ENCODE results near the gene P2RY14. TPM values are rescaled to one million over a fixed set of nuclear protein-coding genes. Genes with fewer than 3 reads are reported as not detected.

The P2RY14 gene
- total RNA-seq, 1 experiment from 2014 or later, result not detected

DNA sequence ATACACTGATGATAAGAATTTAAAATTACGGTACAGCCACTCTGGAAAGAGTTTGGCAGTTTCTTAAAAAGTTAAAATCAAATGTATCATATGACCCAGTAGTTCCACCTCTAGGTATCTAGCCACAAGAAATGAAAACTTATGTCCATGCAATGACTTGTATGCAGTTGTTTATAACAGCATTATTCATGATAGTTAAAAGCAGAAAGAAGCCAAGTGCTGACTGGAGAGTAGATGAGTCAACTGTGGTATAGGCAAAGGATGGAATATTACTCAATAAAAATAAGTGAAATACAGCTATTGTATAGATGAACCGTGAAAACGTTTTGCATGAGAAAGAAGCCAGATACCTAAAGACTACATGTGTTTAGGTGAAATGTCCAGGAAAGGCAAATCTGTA is 23.4 kb upstream of the P2RY14 start:
- peak; percentile 75 for DNase-seq (ENCODE audit: low read depth)

DNA sequence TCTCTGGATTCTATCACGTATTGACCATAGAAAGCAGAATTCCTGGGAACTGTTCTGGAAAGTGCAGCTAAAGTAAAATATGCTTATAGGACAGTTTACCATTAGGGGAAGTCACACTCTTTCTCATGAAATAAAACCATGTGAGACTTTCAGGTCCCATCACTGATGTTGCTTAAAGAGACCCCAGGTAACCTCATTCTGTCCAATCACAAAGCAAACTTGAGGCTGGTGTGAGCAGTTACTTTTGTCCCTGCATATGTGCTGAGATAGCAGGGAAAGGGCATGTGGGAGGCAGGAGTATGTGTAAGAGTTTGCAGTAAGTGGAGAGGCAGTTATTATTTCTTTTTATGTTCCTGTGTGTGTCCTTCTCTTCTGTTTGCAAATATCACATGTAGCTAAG is 22.2 kb upstream of the P2RY14 start:
- DNase-seq (ENCODE audit: low read depth), result no peak

DNA sequence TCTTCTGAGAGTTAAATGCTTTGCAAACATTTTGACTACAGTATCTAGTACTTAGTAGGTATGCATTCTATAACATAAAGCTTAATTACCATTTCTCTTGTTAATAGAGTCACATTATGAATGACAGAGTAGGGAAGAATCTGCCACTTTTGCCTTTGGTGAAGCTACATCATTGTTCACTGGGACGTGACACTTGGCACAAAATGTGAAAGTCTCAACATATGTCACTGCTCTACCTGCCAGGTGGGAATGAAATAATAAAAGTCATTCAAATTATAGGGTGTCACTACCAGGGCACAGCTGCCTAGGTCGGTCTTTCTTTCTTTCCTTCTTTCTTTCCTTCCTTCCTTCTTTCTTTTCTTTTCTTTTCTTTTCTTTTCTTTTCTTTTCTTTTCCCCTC is 20.7 kb upstream of the P2RY14 start:
- no peak for DNase-seq (ENCODE audit: low read depth)

DNA sequence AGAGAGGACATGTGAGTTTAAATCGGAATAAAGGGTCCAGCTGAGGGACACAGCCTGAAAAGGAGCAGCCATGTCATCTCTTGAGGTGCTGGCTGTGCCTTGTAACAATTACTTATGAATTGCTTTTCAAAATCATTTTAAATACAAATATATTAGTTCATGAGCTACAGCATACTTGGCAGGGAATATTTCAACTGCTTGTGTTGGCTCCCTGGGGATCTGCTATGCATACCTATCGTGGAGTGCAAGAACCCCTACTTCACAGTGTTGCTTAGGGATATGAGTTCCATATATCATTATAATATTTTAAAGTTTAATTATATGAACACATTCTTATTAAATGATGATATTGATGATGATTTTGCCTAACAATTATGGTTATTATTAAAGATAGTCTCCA is 19.1 kb upstream of the P2RY14 start:
- no peak for DNase-seq (ENCODE audit: low read depth)

DNA sequence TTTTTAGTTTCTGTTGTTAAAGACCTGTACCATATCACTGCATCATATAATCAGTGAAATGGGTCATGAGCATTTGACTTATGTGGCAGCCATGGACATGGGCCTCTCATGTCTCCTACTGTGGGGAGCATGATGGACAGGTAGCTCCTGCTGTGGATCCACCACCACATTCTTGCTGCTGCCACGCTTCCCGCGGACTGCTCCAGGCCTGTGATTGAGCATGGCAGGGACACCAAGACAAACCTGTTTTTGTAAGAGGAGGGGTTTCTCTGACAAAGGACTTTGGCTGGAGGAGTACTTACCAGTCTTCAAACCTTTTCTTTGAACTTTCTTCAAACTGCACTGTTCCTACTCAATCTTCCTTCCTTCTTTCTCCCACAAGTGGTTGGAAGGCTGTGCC is 17.9 kb upstream of the P2RY14 start:
- no peak for DNase-seq (ENCODE audit: low read depth)

DNA sequence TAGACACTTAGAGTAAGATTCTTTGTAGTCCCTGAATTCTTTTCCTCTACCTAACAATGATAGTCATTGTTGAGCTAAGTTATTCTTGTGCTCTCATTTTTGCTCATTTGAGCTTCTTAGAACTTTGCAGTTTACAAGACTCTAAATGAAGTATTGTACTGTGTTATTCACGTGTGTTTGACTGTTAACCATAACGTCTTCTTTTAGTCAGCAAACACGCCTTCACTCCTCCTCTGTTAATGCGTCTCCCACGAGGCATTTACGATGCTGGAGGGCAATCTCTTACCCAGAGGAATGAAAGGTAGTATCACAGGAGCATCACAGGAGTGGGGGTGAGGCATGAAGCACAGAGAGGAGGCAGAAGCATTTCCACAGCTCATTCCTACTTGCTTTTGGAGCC is 14.8 kb upstream of the P2RY14 start:
- DNase-seq (ENCODE audit: low read depth), result no peak

DNA sequence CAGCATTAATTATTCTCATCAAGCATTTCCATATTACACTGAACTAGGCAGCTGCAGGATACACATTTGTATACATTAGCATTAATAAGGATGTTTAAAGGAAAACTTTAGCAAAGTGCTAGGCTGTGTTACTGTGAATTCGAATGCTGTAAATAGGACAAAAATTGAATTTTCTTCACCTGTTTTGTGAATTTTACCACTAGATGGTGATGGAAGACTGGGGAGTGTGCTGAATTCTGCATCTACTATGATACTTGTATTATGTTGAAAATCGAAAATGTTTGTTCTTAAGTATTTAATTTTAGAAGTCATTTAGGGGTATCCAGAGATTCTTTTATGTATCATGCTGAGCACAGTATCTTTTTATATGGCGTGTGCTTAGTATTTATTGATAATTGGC is 12.3 kb upstream of the P2RY14 start:
- peak; percentile 63 for DNase-seq (ENCODE audit: low read depth)

DNA sequence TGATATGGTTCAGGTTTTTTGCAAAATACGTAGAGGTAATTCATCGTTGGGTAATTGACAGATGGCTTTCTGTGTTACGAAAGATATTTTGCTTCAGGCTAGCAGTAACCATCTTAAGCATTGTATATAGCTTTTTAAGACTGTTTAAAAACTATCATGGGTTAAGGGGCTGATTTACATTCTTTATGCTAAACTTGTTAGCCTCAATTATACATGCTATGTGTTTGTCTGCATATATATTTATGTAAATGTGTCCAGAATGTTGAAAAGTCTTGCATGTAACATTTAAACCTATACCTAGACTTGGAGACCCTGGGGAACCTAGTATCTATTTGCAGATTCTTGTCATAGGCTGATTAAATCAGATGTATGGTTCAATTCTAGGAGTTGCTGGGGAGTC is 11.1 kb upstream of the P2RY14 start:
- DNase-seq (ENCODE audit: low read depth), result no peak

DNA sequence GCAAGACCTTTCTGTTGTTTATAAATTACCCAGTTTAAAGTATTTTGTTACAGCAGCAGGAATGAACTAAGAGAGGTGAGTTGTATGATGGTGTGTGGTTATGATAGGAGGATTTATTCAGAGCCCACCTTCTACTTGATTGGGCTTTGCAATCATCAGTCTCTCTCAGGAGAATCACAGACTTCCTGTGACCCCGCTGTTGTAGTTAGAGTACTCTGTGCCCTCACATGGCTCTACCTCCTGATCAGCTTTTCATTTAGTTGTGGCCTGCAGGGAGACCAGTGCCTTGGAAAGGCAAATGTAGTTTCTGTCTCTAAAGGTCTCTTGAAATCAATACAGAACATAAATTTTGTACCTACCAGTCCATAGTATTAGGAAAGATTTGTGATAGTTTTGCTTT is 7.6 kb upstream of the P2RY14 start:
- no peak for DNase-seq (ENCODE audit: low read depth)

DNA sequence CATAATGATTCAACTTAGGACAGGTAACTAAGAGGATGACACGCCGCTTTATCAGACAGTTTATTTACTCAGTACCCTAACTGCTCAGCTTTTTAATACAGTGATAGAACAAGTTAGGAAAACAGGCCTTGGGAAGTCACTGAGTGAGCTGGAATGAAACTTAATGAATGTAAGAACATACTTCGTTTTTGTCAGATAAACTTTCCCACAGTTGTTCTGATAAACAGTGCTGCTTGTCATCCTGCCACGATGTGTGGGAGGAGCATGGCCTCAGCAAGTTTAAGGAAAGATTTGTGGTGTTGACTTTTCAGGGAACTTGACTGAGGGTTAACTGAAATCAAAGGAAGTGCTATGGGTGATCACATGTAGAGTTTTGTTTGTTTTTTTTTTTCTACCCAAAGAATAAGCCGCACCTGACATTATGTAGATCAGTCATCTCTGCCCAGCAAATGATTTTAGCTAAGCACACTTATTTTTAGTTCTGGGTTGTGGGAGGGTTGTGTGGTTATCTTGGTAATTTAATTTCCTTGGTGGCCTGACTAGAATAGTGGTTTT is 5.6 kb upstream of the P2RY14 start:
- DNase-seq (ENCODE audit: low read depth), result peak; percentile 84

DNA sequence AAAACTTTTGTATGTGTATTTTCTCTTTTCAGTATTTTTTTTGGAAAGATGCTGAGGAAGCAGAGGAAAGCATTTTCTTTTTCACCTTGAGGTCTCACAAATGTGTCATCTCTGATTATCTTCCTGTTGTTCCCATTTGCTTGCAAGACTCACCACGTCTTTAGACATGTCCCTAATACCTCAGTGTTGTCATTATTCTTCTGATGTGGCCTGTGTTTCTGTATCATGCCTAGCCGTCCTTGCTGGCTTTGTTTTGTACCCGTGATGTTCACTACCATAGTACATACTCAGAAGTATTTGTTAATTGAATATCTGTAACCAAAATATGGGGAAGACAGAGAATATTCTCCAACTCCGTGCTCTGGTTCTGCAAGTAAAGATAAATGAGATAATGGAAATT is 5.0 kb upstream of the P2RY14 start:
- DNase-seq (ENCODE audit: low read depth), result no peak

DNA sequence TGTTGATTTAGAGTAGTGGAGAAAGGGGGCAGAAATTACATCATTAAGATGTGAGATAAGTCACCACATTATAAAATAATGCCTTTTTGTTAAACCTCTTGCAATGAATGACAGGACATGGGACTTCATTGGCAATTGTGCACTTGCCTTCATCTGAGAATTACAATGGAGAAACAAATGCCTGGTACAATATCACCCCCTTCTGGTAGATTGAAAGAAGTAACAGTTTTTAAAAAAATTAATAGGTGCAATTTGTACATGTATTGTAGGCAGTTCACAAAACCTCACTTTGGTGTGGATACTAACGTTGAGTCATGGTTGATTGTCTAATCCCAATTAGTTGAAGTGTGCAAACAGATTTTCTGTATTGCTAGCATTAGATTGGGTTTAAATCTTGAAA is 4.6 kb upstream of the P2RY14 start:
- DNase-seq (ENCODE audit: low read depth), result peak; percentile 74

DNA sequence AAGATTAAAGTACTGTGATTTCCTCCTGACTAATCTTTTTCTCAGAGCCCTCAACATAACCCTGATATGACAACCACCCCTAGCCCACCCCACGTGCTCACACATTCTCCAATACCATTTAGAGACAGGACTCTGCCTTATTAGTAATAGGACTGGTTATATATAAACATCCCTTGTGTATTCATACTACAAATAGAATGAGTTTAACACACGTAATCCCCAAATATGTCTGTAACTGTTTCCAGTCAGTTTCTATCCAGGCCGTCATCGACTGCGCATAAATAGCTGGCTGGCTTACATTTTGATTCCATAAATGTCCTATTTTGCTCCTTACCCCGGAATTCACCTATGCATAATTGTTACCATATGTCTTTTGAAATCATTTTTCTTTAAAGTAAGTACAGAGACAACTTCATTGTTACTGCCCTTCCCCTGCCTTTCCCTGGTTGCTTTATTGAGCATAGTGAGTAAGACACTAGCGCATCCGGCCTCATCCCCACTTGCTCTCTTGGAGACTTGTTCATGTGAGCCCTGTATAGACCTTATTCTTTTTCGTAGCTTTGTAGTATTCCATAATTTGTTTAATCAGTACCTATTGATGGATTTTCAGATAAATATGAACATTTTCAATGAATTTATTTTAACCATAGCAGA is 3.5 kb upstream of the P2RY14 start:
- DNase-seq (ENCODE audit: low read depth), result no peak

DNA sequence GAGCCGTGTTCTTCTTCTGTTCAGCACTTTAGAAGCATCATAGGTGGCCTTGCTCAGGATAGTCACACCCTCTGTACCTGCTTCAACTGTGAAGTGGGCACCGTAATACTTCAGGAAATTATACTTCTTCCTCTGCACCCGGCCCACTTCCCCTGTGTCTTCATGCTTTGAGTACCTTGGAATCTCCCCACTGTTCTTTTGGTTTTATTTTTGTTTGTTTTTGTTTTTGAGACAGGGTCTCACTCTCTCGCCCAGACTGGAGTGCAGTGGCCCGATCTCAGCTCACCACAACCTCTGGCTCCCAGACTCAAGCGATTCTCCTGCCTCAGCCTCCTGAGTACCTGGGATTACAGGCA is 1.7 kb downstream of the P2RY14 start:
- DNase-seq (ENCODE audit: low read depth), result no peak

DNA sequence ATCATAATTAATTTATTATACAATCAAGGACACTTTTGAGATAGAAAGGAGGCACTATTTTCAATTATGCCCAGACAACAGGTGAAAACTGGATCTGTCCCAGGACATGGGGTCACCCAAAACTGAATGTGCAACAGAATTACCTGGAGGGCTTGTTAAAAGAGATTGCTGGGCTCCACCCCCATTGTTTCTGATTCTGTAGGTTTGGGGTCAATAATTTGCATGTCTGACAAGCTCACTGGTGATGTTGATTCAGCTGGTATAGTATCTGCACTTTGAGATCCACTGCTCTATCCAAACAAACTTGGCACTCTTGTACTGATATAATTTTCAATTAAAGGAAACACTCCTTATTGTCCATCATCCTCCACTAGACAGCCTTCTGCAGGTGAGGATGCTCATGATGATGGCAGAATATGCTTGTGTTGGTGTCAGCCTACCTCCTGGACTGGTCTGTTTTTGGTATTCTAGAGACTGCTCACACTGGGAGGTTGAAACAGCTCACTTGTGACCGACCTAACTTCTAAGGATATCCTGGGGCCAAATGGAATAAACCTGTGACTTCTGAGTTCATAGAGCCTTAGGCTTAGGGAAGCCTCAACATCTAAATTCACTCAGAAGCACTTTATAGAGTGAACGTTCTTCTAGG is 2.2 kb downstream of the P2RY14 start:
- no peak for DNase-seq (ENCODE audit: low read depth)

DNA sequence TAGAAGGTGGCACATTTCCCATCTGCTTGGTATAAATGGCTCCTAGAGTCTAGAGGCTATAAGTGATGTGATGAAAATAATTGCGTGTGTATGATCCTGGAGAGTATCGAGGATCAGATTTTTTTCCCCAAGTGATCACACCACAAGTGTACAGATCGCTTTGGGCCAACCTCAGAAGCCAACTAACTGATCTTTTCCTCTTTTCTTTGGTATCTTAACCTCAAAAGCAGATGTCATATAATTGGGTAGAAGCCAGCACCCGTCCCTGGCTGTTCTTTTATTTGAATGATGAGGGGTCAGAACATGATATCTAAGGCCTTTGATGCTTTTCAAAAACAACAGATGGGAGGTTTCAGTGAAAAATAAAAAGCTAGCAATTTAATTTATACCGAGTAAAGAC is 3.3 kb downstream of the P2RY14 start:
- DNase-seq (ENCODE audit: low read depth), result no peak

DNA sequence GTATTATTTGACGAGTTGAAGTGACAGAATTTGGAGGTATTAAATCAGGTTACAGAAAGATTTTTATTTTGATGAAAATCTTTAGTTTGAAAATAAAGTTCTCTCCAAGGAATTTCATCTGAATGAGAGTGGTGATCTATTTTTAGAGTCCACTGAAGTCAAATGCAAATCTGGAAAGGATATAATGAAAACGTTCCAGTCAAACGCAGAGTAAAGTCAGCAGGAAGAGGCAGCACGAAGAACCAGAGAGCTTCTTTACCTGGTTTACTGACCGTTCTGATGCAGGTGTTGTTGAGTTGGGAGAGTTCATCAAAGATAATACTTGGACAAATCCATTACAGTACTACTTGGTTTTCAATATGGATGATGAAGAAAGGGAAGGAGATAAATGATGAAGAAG is 8.7 kb downstream of the P2RY14 start:
- DNase-seq (ENCODE audit: low read depth), result no peak

DNA sequence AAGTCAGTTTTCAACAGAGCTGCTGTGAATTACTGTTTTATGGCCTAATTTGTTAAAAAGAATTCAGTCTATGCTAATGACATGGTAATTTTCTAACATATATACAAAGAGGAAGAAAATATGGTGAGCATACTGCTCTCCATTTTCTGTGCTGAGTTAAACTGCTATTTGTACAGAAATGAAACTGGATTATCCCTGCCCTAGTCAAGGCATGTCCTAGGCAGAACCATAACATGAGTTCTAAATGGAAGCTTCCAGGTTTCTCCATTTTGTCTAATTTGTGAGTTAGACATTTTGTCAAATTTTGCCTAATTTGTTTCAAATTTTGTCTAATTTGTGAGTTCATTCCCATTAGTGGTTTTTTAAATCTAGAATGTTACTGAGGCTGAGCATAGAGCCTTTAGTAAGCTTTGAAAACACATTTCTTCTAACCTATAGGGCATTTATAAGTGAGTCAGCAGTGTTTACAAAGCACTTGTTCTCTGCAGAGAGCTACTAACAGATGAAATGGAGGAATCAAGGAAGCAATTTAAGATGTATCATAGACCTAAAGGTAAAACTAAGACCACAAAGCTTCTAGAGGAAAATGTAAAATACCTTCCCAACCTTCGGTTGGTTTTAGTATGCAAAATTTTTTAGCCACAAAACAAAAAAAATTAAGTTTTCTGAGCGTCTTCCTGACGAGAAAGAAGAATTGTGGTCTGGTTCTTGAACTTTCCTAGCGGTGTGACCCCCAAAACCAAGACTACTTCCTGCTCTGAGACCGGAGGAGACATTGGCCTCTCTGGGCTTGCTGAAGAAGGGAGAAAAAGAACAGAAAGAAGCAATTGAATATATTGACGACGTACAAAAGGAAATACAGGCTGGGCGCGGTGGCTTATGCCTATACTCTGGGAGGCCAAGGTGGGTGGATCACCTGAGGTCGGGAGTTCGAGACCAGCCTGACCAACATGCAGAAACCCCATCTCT is 9.8 kb downstream of the P2RY14 start:
- DNase-seq (ENCODE audit: low read depth), result no peak

DNA sequence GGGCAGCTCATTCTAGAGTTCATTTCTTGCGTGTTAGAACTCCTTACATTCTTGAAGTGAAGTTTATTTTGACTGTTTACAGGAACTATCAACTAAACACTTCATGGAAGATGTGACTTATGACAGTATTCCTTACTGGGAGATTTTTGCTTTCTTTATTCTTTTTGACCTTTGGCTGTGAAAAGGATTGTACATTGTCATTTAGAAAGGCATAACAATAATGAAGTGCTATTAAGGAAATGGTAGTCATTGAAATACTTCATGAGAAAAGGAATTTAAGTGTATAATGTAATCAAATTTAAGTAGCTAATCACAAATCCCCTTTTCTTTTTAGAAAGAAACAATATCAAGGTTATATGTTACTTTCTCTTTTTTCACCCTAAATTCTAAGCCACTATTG is 11.3 kb downstream of the P2RY14 start:
- no peak for DNase-seq (ENCODE audit: low read depth)

DNA sequence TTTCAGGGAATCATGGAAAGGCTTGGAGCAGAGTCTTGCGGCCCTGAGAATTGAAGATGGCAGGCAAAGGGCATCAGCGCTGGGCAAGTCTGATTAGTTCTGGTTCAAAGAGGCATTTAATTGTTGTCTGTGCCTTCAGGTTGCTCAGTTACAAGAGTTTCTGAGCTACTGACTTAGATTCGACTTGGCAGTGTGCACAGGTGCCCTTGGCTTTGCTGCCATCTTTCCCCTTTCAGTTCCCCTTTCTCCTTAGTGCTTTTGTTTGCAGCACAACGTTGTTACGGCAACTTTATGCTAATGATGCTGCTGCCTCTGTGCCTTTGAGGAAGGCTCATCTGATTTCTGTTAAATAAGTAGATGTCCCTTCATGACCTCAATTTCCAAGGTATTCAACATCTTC is 12.5 kb downstream of the P2RY14 start:
- peak; percentile 34 for DNase-seq (ENCODE audit: low read depth)

DNA sequence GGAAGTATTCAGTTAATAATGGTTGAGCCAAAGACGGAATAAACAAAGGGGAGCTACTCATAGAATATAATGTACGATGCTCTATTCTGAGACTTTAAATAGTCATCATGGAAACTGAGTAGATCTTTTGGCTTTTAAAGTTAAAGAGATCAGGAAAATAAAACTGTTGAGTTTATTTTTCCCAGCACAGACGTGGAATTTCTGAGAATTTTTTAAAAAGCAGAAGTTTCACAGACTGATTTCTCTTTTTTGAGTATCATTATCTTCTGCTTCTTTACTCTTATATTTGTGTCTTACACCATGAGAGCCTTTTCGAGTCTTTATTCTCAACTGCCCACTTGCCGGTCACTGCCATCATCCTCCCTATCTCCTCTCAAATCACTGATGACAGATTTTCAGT is 13.2 kb downstream of the P2RY14 start:
- DNase-seq (ENCODE audit: low read depth), result no peak

DNA sequence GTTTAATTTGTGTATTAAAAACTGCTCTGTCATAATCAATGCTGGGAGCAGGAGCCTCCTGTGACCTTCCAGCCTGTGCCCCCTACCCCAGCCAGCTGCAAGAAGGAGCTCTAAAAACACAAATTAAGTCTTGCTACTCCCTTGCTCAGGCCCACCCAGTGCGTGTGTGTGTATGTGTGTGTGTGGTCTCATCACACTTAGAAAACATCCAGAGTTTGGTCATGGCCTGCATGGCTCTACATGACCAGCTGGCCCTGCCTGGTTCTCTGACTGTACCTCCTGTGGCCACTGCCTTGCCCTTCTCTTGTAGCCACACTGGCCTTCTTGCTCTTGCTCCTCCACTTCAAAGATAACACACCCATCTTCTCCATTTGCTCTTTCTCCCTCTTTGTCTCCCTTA is 13.7 kb downstream of the P2RY14 start:
- no peak for DNase-seq (ENCODE audit: low read depth)

Data from M059J (cell line).